SIG-M5 (cell line): Measurements from ENCODE around the gene WBP4.
"Not testable (repeated sequence)": the region's sequence is repeated elsewhere in the genome, so short reads cannot be mapped to it uniquely, and the experiment has no call there.

Experiments
- DNase-seq: peaks from one replicate; lab custom pipeline; 2025; lab: John Stamatoyannopoulos, UW

WBP4 gene

DNA sequence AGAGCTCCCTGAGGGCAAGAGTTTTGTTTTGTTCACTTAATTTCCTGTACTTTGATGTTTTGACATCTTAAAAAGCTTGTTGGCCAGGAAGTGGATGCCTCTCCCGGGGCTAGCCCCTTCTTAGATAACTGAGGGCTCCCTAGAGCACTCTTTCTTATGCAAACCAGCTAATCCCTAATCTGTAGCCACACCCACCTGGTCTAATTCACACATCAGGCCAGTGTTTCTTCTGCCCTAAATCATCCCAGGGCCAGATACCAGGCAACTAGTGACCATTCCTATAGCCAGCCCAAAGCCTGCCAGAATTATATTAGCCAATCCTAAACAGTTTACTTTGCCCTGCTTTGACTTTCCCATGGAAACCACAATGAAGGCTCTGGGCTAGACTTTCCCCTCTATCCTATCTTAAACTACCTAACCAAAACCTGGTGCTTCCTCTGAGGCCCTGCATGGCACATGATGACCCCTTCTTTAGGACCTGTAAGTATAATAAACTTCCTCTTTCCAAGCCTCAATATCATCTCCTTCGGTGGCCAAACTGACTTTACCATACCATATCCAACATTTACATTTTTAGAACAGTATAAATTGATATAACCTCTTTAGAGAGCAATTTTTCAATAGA is 24.8 kb downstream of the WBP4 start:
- no peak for DNase-seq

DNA sequence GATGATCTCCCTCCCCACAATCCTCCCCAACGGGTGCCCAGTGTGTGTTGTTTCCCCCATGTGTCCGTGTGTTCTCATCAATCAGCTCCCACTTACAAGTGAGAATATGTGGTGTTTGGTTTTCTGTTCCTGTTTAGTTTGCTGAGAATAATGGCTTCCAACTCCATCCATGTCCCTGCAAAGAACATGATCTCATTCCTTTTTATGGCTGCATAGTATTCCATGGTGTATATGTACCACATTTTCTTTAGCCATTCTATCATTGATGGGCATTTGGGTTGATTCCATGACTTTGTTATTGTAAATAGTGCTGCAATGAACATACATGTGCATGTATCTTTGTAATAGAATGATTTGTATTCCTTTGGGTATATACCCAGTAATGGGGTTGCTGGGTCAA is 34.4 kb downstream of the WBP4 start:
- DNase-seq = not testable (repeated sequence)

DNA sequence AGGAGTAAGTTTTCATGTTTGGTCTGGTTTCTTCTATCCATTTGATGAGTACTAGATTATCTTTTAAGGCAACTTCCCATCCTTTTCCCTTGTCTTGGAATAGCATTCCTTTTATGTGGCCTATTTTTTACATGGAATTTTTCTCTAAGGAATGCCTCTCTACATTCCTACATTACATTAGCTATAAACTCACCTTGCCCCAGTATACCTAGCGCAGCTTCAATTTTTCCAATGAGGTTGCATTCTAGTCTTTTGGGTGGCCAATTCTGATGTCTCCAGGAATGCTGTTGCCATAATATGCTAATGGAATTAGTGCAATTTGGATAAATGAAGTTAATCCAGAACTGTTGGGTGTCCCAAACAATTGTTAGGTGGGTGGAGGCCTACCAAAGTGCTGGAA is 37.5 kb downstream of the WBP4 start:
- no peak for DNase-seq

DNA sequence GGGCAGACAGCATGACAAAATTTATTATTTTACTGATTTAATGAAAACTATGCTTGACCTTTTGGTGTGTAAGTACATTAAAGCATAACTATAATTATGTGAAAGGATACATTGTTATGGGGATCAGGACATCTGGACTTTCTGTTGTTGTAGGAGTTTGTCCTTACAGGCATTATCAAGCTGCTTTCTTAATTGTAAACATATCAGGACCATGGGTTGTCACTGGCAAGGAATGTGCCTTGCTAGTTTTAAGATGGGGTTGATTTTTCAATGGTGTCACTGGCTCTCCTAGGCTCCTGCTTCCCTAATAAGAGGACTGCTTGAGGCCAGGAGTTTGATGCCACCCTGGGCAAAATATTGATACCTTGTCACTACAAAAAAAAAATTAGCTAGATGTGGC is 38.7 kb downstream of the WBP4 start:
- DNase-seq = no peak

DNA sequence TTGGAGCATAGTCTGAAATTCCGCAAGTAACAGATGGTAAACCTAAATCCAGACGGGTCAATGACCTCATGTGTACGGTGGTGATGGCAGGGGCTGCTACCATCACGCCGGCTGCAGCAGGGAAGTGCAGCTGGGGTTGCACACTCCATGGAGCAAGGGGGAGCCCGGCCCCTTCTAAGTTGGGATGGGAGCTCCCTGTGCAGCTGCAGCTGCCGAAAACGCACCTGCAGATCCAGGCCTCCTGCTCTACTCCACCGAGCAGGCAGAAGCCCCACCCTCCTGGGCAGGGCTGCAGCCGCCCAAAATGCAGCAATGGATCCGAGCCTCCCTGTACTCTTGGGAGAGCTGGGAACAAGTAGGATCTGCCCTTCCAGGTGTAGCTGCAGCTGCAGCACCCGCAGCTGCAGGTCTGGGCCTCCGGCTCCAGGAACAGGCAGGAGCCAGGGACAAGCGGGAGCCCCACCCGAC is 45.8 kb downstream of the WBP4 start:
- no peak for DNase-seq

DNA sequence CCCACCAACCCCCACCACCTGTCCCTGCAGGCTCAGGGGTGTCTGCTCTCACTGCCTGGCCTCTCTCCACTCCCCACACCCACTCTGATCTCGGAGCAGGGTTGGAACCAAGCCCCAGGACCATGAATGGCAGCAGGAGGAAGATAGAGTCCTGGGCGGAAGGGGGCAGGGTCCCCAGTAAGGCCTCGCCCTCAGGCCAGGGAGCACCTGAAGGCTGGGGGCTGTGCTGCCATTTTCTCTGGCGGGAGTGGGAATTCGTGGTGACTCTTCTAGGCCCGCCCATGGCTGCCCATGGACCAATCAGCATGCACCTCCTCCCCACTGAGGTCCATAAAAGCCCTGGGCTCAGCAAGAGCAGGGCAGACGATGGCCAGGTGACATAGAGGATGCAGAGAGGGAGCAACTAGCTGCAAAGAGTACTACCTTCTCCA is 46.3 kb downstream of the WBP4 start:
- no peak for DNase-seq

- DNase-seq = no peak
These were observed 50.1 kb downstream of the WBP4 start for GRCh38 chr13:41111454-41111853.

DNA sequence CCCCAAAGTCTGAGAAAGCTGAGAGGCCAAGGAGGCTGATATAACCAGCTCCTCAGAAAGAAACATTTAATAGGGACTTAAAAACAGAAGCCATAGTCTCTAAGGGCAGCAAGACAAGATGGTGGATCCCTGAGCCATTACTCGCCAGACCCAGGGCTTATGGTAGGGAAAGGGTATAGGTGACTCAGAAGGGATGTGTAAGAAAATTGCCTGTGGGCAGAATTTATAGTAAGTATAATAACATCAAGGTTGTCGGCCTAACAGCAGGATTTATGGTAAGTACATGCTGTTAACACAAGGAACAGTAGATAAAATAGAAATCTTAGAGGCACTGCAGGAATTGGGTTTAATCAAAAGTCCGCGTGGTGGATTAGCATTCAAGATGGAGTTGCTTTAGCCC is 56.6 kb downstream of the WBP4 start:
- DNase-seq = no peak

DNA sequence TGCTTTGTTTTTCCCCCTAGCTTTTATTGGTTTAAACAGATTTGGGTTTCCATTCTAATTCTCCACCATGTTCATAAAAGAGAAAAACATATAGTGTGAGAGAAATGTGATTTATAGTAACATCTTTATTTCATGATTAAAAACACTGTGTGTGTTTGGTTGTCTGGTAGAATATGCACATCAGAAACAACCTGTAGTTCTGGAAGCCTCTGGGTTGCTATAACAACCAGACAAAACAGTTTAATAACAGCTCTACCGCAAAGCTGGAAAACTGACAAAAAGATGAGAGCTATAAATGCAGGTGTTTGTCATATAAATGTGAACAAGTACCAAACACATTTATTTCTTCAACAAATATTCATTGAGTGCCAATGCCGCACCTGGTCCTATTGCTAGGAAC is 61.5 kb downstream of the WBP4 start:
- DNase-seq = no peak

- DNase-seq = no peak
These were observed 66.4 kb downstream of the WBP4 start for GRCh38 chr13:41127701-41128100.

- DNase-seq = no peak
These were observed 69.0 kb downstream of the WBP4 start for GRCh38 chr13:41130356-41130755.

- DNase-seq = not testable (repeated sequence)
These were observed 69.9 kb downstream of the WBP4 start for GRCh38 chr13:41131189-41131588.

DNA sequence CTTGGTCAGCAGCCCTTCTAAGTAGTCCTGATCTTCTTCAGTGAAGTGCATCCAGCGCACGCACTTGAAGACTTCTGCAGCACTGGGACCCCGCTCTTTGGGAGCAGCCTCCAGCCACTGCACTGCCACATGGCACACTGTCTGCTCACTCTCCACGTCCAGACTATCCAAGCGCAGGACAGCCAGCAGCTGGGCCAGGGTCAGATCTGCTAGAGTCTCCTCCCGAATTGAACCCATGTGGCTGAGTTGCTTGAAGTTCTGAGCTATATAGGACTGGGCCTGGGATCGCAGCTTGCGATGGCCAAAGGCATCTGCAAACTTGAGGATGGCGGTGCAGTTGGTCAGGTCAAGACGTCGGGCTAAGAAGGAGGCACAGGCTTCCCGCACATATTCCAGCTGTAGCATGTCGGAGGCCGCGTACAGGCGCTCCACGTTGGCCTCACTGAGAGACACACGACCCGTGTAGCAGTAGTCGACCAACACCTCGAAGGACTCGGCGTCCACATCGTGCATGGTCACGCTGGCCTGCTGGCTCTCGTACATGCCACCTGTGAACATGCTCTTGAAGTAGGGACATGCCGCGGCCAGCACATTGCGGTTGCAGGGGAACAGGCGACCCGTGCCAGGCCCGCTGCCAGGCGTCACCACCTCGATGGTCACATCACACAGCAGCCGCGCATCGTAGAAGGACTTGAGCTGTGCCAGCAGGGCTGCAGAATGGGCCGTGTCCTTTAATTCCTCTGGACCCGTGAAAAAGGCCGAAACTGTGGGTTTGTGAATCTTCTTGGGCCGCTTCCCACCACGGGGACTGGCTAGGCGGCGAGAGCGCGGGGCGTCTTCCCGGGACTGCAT is 70.6 kb downstream of the WBP4 start:
- DNase-seq = not testable (repeated sequence)

- DNase-seq = peak; percentile 96
These were observed 71.3 kb downstream of the WBP4 start, which contains the start of gene KBTBD6 for GRCh38 chr13:41132512-41133152. Gene KBTBD6 (minus strand): TSS chr13:41132802. CDS start chr13:41132511, 291 bp downstream.
